Astrocyte of the cerebellum (primary cell): ENCODE measurements around the gene FAM217A.

Experiments used
- DNase-seq: peaks from one replicate; pipeline ENCODE4 v3.0.0-alpha.2; 2011; ENCODE audit warnings: low read depth
- H3K4me3 ChIP-seq: 2 replicates; pipeline ENCODE4 v1.5.1; 2011; ENCODE audit warnings: mild to moderate bottlenecking, low read depth, low read length, moderate library complexity
- CTCF ChIP-seq: IDR thresholded peaks from 2 replicates; pipeline ENCODE4 v1.5.1; 2012; ENCODE audit warnings: low read length, low read depth, moderate library complexity, mild to moderate bottlenecking; ENCODE audit errors: missing control alignments
- in situ Hi-C: cut with HindIII; loops from 2 replicates; pipeline ENCODE4 v1.10.0; 2017; ENCODE audit warnings: low sequenced_read_pairs

The FAM217A gene

GRCh38 chr6:4028051-4028450 lies 50.9 kb downstream of the FAM217A start:
- DNase-seq: no peak
- TF ChIP-seq CTCF: no peak
- in situ Hi-C loops: no loop called here
- H3K4me3 ChIP-seq: no peak overlapping the region

- no peak for DNase-seq
- in situ Hi-C loops: no loop called here
- no peak overlapping the region for H3K4me3 ChIP-seq
- TF ChIP-seq CTCF: no peak
These were observed 53.3 kb downstream of the FAM217A start for GRCh38 chr6:4025681-4026080.

DNA sequence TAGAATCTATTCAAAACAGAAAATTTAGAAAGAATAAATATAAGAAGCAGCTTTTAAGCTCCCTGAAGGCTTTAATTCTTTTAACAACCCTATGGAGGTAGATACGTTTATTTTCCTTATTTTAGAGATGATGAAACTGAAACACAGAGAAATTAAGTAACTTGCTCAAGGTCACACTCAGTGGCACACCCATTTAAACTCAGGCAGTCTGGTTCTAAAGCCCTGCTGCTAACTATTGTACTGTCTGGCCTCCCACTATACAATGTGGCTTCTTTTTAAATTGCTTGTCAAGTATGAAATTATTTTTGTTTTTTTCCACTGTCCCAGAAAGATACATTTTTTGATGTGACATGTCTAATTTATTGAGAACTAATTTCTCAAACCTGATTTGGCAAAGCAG lies 55.7 kb downstream of the FAM217A start:
- H3K4me3 ChIP-seq: no peak overlapping the region
- in situ Hi-C loops: no loop called here
- no peak for TF ChIP-seq CTCF
- no peak for DNase-seq

DNA sequence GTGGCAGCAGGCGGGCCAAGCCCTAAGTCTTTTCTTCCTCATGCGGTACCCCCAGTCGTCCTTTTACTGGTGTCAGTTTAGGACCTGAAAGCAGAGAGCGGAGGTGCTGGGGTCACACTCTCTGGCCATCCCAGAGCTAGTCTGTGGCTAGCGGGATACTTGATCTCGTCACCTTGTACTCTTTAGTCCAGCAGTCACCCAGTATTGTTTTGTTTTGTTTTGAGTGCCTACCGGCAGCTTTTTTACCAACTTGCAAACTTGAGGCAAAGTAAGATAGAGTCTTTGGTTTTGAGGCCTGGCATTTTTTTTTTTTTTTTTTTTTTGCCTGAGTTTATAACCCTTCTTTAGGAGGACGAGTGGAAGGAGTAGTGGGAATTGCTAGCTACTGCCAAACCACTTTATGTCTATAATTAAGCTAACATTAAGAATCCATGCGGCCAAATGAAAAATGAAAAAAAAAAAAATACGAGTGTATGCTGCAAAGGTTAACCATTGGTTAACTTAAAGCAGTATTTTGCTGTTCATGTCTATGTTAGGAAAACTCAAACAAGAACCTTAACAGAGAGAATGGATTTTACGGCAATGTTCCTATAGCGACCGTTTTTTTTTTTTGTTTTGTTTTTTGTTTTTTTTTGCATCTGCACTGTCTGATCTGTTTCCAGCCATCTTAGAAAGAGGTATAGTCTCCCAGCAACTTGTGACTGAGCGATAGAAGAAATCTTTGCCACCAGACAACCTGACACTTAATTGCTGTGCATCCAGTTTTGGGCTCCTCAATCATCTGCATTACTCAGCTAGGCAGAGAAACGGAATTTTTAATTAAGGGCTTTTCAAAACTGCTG lies 56.9 kb downstream of the FAM217A start:
- no peak for DNase-seq
- peak overlapping the region; percentile 89 for H3K4me3 ChIP-seq
- TF ChIP-seq CTCF: no peak
- in situ Hi-C loops: no loop called here

DNA sequence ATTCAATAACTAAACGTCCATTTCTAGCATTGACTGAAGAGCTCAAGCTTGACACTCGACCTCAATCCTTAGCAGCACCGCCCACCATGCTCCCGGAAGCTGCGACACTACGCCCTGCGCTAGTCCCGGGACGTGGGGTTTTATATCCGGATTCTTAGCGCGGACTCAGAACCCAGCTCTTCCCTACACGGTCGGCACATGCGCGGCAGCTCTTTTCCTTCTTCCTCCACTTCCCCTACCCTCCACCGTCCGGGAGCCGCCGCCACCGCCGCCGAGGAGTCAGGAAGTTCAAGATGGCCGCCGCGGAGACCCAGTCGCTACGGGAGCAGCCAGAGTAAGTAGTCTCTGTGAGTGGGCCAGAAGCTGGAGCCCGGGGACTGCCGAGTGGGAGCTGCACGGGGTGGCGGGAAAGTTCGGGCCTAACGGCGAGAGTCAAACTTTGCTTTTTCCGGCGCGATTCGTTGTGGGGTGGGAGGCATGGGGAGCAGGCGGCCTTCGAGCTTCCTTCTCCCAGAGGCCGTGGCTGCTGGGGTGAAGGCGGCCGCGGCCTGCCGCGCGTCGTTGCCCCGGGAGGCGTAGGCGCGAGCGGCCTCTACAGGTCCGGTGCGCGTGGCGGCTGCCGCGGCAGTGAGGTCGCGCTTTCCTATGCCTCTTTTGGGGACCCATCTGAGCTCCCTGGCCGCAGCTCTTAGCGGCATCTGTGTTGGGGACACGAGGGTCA lies 57.6 kb downstream of the FAM217A start:
- peak; percentile 39 for TF ChIP-seq CTCF
- in situ Hi-C loops: no loop called here
- peak overlapping the region; percentile 89 for H3K4me3 ChIP-seq
- peak; percentile 91 for DNase-seq

GRCh38 chr6:4020822-4021132 lies 58.2 kb downstream of the FAM217A start:
- H3K4me3 ChIP-seq: peak overlapping the region; percentile 89
- in situ Hi-C loops: no loop called here
- TF ChIP-seq CTCF: no peak
- DNase-seq: no peak
